Peyer's patch (tissue), 4 donors: Measurements from ENCODE around the gene TOPBP1.

Source experiments
- POLR2A ChIP-seq, 2 donors: fragments of 450-650 bp; IDR thresholded peaks; one replicate each; pipeline ENCODE4 v1.5.1; 2017; ENCODE audit warnings: antibody characterized with exemption in 2 of 2, mild to moderate bottlenecking in 2 of 2, moderate library complexity in 2 of 2
- TF ChIP-seq, protein P1 (sequence below), 6 experiments: fragments of 450-650 bp in 4 of 6; fragments of 200-600 bp in 2 of 6; sonication (generic) in 1 of 6; IDR thresholded peaks; one replicate each; pipeline ENCODE4 v1.5.1; 2017 to 2019; ENCODE audit warnings: antibody characterized with exemption in 6 of 6, mild to moderate bottlenecking in 3 of 6, moderate library complexity in 1 of 6

- TF ChIP-seq, protein P1, sequence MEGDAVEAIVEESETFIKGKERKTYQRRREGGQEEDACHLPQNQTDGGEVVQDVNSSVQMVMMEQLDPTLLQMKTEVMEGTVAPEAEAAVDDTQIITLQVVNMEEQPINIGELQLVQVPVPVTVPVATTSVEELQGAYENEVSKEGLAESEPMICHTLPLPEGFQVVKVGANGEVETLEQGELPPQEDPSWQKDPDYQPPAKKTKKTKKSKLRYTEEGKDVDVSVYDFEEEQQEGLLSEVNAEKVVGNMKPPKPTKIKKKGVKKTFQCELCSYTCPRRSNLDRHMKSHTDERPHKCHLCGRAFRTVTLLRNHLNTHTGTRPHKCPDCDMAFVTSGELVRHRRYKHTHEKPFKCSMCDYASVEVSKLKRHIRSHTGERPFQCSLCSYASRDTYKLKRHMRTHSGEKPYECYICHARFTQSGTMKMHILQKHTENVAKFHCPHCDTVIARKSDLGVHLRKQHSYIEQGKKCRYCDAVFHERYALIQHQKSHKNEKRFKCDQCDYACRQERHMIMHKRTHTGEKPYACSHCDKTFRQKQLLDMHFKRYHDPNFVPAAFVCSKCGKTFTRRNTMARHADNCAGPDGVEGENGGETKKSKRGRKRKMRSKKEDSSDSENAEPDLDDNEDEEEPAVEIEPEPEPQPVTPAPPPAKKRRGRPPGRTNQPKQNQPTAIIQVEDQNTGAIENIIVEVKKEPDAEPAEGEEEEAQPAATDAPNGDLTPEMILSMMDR (IDR thresholded peaks at IDR 0.05), result no peak
- TF ChIP-seq POLR2A (IDR thresholded peaks at IDR 0.05), result no peak
These were observed 12.2 kb downstream of the TOPBP1 start for GRCh38 chr3:133649486-133650068.
